NB4 (cell line): ENCODE data around the gene ARL8B.

Source experiments
- POLR2A ChIP-seq: IDR thresholded peaks from 2 replicates; pipeline ENCODE4 v1.6.1; 2011; ENCODE audit warnings: mild to moderate bottlenecking; ENCODE audit not compliant: insufficient read length; ENCODE audit errors: extremely low read depth
- TF ChIP-seq, protein P1 (sequence below): IDR thresholded peaks from 2 replicates; pipeline ENCODE4 v1.6.1; 2011; ENCODE audit warnings: low read depth, low read length
- TF ChIP-seq, protein P2 (sequence below): IDR thresholded peaks from one replicate; pipeline ENCODE4 v1.5.1; 2012; ENCODE audit warnings: low read depth, low read length

DNA sequence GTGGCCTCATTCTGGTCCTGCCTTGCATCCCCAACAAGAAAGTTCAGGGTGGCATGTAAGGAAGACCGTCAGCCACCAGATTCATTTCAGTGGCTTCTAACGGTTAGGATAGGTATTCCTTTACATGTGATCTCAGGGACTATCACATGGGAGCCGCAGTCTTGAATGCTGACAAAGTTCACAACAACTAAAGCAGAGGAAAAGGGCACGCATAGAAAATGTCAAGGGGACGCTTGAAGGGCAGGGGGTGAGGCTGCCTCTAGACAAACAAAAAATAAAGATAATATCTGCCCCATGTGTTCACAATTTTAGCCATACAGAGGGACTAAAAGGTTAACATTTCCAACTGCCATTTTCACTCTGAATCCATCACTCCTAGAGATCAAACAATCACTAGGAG, 31.9 kb upstream of the ARL8B start:
- TF ChIP-seq, protein P1, sequence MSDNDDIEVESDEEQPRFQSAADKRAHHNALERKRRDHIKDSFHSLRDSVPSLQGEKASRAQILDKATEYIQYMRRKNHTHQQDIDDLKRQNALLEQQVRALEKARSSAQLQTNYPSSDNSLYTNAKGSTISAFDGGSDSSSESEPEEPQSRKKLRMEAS = no peak
- TF ChIP-seq, protein P2, sequence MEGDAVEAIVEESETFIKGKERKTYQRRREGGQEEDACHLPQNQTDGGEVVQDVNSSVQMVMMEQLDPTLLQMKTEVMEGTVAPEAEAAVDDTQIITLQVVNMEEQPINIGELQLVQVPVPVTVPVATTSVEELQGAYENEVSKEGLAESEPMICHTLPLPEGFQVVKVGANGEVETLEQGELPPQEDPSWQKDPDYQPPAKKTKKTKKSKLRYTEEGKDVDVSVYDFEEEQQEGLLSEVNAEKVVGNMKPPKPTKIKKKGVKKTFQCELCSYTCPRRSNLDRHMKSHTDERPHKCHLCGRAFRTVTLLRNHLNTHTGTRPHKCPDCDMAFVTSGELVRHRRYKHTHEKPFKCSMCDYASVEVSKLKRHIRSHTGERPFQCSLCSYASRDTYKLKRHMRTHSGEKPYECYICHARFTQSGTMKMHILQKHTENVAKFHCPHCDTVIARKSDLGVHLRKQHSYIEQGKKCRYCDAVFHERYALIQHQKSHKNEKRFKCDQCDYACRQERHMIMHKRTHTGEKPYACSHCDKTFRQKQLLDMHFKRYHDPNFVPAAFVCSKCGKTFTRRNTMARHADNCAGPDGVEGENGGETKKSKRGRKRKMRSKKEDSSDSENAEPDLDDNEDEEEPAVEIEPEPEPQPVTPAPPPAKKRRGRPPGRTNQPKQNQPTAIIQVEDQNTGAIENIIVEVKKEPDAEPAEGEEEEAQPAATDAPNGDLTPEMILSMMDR = no peak
- no peak for TF ChIP-seq POLR2A
